ENCODE measurements around the gene HAPSTR1.

HAPSTR1 gene

GRCh38 chr16:9097266-9098219 is 6.1 kb downstream of the HAPSTR1 start:
- DNase-seq = no peak

- no peak for DNase-seq
Observed at GRCh38 chr16:9098377-9099090, 7.1 kb downstream of the HAPSTR1 start.

GRCh38 chr16:9099131-9099625 is 7.7 kb downstream of the HAPSTR1 start:
- DNase-seq = no peak

GRCh38 chr16:9102379-9102778 is 10.9 kb downstream of the HAPSTR1 start:
- DNase-seq = no peak

GRCh38 chr16:9102943-9103342 is 11.5 kb downstream of the HAPSTR1 start:
- no peak for DNase-seq

GRCh38 chr16:9103546-9103945 is 12.1 kb downstream of the HAPSTR1 start:
- no peak for DNase-seq

GRCh38 chr16:9105189-9105588 is 13.7 kb downstream of the HAPSTR1 start:
- DNase-seq = no peak

GRCh38 chr16:9107025-9107970 is 15.9 kb downstream of the HAPSTR1 start:
- no peak for DNase-seq

- DNase-seq = no peak
Observed at GRCh38 chr16:9109255-9109654, 17.8 kb downstream of the HAPSTR1 start.

- DNase-seq = no peak
Observed at GRCh38 chr16:9112166-9112843, 20.9 kb downstream of the HAPSTR1 start.

GRCh38 chr16:9112844-9113186 is 21.4 kb downstream of the HAPSTR1 start:
- no peak for DNase-seq

GRCh38 chr16:9113707-9114106 is 22.3 kb downstream of the HAPSTR1 start:
- no peak for DNase-seq

GRCh38 chr16:9114112-9114511 is 22.7 kb downstream of the HAPSTR1 start:
- no peak for DNase-seq

GRCh38 chr16:9114842-9115241 is 23.4 kb downstream of the HAPSTR1 start:
- DNase-seq = no peak

GRCh38 chr16:9115277-9115676 is 23.8 kb downstream of the HAPSTR1 start:
- no peak for DNase-seq

GRCh38 chr16:9116141-9116540 is 24.7 kb downstream of the HAPSTR1 start:
- no peak for DNase-seq

- no peak for DNase-seq
Observed at GRCh38 chr16:9118170-9118569, 26.7 kb downstream of the HAPSTR1 start.

- no peak for DNase-seq
Observed at GRCh38 chr16:9119795-9120194, 28.4 kb downstream of the HAPSTR1 start.

GRCh38 chr16:9122342-9122741 is 30.9 kb downstream of the HAPSTR1 start:
- no peak for DNase-seq

- DNase-seq = no peak
Observed at GRCh38 chr16:9122969-9123368, 31.5 kb downstream of the HAPSTR1 start.

GRCh38 chr16:9123401-9123800 is 32.0 kb downstream of the HAPSTR1 start:
- no peak for DNase-seq

GRCh38 chr16:9123871-9124270 is 32.4 kb downstream of the HAPSTR1 start:
- DNase-seq = no peak
